GM18868 (cell line): ENCODE results near the gene C1orf87.
"Not testable (repeated sequence)": the region's sequence is repeated elsewhere in the genome, so short reads cannot be mapped to it uniquely, and the experiment has no call there.

Source experiments
- ATAC-seq: cut with Tn5 transposase; IDR thresholded peaks from one replicate; pipeline ENCODE4 v1.9.1; 2021; ENCODE audit warnings: mild to moderate bottlenecking, moderate library complexity; ENCODE audit not compliant: unreplicated experiment

C1orf87 gene

GRCh38 chr1:59997479-59998115 is 76.0 kb downstream of the C1orf87 start:
- ATAC-seq: no peak

- no peak for ATAC-seq
These were observed 79.0 kb downstream of the C1orf87 start for GRCh38 chr1:59994302-59995198.

- ATAC-seq: no peak
These were observed 81.3 kb downstream of the C1orf87 start for GRCh38 chr1:59992040-59992820.

GRCh38 chr1:59990470-59990869 is 83.1 kb downstream of the C1orf87 start:
- ATAC-seq: no peak

GRCh38 chr1:59986516-59987310 is 86.9 kb downstream of the C1orf87 start:
- no peak for ATAC-seq

- no peak for ATAC-seq
These were observed 87.6 kb downstream of the C1orf87 start for GRCh38 chr1:59985911-59986515.

- no peak for ATAC-seq
These were observed 93.9 kb downstream of the C1orf87 start for GRCh38 chr1:59979666-59980065.

- ATAC-seq: no peak
These were observed 95.1 kb downstream of the C1orf87 start for GRCh38 chr1:59978511-59978910.

GRCh38 chr1:59978026-59978425 is 95.5 kb downstream of the C1orf87 start:
- ATAC-seq: no peak

GRCh38 chr1:59977075-59977410 is 96.5 kb downstream of the C1orf87 start:
- ATAC-seq: no peak

- no peak for ATAC-seq
These were observed 97.1 kb downstream of the C1orf87 start for GRCh38 chr1:59976194-59977074.

GRCh38 chr1:59973719-59974118 is 99.9 kb downstream of the C1orf87 start:
- no peak for ATAC-seq

GRCh38 chr1:59972216-59972927 is 101.2 kb downstream of the C1orf87 start:
- no peak for ATAC-seq

- peak; percentile 77 for ATAC-seq
These were observed 102.1 kb downstream of the C1orf87 start for GRCh38 chr1:59971464-59971911.

- not testable (repeated sequence) for ATAC-seq
These were observed 103.9 kb downstream of the C1orf87 start for GRCh38 chr1:59969542-59970175.

GRCh38 chr1:59968746-59969145 is 104.8 kb downstream of the C1orf87 start:
- ATAC-seq: not testable (repeated sequence)

GRCh38 chr1:59967780-59968179 is 105.8 kb downstream of the C1orf87 start:
- no peak for ATAC-seq

- ATAC-seq: no peak
These were observed 106.4 kb downstream of the C1orf87 start for GRCh38 chr1:59967141-59967697.
